Ureter (tissue), 1 donor: ENCODE measurements around the gene NEURL4. TPM values are rescaled to one million over a fixed set of nuclear protein-coding genes. Genes with fewer than 3 reads are reported as not detected.
A peak's percentile ranks its signal among the peaks of the same experiment; 100 is the strongest.
"Not testable (repeated sequence)": the region's sequence is repeated elsewhere in the genome, so short reads cannot be mapped to it uniquely, and the experiment has no call there.

ENCODE experiments used
- DNase-seq: peaks from one replicate; pipeline ENCODE4 v3.0.0-alpha.2; 2020; ENCODE audit warnings: low spot score
- total RNA-seq: library from RNA; stranded (reverse); gene quantifications from one replicate; pipeline ENCODE4 v1.2.4, GENCODE V29; 2023
- donor health status: DM: yes; HTN: yes; CAD: no.

Gene NEURL4
- total RNA-seq = 49.6 TPM

DNA sequence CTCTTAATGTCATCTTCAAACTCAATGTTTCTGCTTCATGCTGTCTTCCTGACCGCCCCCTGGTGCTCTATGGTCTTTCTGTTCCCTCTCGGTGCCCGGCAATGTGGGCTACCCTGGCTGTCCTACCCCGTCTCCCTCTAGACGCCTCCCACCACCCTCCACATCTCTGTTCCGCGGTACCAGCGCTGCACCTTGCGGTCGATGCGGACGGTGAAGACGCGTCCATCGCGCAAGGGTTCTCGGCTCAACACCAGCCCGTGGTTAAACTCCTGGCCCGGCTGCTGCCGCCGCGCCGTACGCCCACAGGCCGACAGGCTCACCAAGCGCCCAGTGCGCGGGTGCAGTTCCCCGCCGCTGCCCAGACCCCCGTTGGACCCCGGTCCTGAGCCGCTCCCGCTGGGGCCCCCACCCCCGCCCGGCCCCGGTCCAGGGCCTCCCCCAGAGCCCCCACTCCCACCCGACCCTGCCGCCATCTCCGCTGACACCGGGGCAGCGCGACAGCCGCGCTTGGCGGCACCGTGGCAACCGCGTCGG is at the start of gene NEURL4:
TSS of gene NEURL4 (minus strand) at position 496 of the 534 bp plus-strand sequence. CDS start at position 473, 23 bp downstream.
- no peak for DNase-seq

DNA sequence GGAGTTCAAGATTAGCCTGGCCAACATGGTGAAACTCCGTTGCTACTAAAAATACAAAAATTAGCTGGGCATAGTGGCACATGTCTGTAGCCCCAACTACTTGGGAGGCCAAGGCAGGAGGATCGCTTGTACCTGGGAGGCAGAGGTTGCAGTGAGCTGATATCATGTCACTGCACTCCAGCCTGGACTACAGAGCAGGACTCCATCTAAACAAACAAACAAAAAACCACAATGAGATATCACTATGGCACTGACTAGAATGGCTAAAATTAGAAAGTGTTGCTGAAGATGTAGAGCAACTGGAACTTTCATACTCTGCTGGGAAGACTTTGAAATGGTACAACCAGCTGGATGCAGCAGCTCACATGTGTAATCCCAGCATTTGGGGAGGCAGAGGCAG is 45.2 kb upstream of the NEURL4 start:
- no peak for DNase-seq

DNA sequence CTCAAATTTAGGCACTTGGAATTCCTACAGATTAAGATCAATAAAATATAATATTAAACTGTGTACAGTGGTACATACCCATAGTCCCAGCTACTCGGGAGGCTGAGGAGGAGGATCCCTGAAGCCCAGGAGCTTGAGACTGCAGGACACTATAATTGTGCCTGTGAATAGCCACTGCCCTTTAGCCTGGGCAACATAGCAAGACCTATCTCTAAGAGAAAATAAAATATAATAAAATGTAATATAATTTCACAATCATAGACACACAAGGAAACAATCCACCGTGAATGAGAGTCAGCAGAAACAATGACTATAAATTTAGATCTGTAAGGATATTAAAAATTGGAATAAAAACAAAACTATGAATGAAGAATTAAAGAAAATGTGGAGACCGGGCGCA is 41.7 kb upstream of the NEURL4 start:
- no peak for DNase-seq

DNA sequence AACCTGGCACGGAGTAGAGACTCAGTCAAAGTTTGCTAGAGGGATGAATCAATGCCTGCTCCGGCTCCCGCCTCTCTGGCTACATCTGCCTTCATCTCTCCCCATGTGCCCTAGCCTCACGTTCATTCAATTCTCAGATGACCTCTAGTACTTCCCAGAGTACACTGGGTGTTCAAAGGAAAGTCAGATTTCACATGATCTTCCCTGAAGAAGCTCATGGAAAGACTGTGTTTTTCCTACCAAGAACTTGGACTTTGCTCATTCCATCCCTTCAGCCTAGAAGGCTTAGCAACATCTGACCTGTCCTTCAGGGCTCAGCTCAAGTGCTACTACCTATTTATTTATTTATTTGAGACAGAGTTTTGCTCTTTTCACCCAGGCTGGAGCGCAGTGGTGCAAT is 40.7 kb upstream of the NEURL4 start:
- DNase-seq = no peak

DNA sequence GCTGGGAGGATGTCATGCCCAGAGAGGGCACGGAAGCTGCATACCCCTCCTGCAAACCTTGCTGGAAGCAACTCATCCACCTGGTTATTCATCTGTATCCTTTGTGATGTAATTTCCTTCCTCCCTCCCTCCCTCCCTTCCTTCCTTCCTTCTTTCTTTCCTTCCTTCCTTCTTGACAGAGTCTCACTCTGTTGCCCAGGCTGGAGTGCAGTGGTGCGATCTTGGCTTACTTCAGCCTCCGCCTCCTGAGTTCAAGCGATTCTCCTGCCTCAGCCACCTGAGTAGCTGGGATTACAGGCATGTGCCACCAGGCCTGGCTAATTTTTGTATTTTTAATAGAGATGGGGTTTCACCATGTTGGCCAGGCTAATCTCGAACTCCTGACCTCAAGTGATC is 39.5 kb upstream of the NEURL4 start:
- not testable (repeated sequence) for DNase-seq

DNA sequence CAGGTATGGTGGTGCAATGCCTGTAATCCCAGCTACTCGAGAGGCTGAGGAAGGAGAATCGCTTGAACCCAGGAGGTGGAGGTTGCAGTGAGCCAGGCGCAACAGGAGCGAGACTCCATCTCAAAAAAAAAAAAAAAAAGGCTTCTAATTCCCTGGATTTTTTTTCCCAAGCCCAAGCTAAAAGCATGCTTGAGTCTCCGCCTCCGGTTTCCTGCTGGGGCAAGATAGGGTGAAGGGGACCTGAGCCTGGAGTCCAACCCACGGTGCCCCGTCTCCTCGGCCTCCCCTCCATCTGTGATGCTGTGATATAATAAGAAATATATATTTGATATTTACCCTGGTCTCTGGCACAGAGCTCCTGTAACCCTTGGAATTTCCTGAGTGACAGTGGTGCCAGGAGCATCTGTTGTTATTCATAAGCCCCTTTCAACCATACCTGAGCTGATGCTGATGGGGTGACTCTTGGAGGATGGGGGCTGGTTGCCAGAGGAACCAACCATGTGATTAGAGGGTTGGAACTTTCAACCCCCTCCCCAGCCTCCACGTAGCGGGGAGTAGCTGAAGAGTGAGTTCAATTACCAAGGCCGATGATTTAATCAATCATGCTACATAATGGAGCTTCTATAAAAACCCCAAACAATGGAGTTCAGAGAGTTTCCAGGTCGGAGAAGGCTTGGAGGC is 38.9 kb upstream of the NEURL4 start:
- DNase-seq = no peak

DNA sequence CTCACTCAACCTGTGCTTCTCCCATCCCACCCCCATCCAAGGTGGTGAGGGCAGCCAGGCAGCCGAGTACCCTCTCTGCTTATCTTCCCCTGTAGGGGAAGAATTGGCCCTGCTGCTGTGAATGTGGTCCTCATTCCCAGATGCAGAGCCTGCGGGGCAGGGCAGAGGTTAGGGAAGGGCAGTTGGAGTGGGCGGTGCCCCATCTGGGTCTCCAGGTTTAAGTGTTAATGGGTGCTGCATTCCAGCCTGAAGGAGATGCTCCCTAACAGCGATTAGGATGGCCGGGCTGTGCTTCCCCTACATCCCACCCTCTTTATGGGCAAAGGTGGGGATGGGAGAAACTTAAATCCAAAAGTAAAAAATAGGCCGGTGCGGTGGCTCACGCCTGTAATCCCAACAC is 37.9 kb upstream of the NEURL4 start:
- DNase-seq = no peak

DNA sequence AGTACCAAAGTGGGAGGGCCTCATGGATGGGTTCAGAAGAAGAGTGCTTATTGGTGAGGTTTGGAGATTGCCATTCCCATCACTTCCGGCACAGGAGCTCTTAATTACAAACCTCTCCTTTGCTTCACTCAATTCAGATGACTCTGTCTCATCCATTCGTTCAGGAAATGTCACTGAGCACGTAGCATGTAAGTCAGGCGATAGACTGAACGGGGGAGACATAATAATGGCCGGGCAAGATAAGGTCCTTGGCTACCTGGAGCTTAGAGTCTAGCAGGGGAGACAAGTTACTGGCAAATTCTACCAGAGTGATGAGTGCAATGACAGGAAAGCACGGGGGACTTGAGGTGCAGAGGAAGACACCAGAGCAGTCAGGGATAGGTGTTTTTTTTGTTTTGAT is 36.8 kb upstream of the NEURL4 start:
- DNase-seq = not testable (repeated sequence)

DNA sequence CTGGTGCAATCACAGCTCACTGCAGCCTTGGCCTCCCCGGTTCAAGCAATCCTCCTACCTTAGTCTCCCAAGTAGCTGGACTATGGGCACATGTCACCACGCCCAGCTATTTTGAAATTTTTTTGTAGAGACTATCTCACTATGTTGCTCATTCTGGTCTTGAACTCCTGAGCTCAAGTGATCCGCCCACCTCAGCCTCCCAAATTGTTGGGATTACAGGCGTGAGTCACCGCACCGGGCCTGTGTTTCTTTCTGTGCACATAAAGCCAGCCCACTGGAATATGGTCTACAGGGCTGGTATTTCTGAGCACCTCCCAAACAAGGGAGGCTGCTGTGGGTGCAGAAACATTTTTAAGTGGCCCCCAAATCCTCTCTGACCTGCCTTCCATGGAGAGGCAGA is 34.2 kb upstream of the NEURL4 start:
- no peak for DNase-seq

DNA sequence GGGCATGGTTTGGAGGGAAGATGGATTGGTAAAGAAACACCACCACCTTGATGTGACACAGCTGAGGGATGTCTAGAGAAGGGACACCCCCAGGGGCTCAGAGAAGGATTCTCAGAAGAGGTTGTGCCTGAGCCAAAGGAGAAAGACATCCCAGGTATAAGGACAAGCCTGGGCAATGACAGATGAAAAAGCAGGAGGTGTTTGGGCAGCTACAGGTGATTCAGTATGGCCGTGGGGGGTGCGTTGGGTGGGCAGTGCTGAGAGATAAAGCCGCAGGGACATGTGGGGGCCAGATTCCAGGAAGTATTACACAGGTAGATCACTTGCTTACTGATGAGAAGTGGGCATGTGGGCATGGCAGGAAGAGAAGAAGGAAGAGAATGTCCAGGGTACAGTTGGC is 32.8 kb upstream of the NEURL4 start:
- DNase-seq = no peak

DNA sequence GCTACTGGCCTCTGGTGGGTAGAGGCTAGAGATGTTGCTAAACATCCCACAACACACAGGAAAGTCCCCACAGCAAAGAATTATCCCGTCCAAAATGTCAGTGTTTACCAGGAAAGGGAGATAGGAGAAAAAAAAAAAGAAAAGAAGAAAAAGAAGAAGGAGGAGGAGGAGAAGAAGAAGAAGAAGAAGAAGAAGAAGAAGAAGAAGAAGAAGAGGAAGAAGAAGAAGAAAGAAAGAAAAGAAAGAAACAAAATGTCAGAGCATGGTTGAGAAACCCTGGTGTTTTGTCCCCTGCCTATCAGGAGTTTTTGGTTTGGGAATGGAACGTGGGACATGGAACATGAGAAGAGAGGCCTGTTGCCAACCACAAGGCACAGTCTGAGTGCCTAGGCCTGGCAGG is 28.2 kb upstream of the NEURL4 start:
- no peak for DNase-seq

DNA sequence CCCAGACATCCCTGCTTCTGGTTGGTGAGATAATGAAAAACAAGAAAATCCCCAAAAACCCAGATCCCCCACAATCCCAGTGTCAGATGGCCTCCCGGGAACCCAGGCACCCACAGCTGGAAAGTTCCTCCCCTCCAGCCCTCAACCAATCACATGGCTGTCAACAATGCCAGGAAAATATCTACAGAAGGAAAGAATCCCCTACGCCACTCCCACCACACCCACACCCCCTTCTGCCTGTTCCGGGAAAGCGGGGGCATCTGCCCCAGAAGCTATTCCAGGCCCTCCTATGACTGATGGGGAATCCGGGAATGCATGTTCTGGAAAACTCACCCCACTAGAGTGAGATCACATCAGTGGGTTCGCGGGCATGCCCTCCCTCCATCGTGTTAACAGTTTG is 27.6 kb upstream of the NEURL4 start:
- DNase-seq = no peak

DNA sequence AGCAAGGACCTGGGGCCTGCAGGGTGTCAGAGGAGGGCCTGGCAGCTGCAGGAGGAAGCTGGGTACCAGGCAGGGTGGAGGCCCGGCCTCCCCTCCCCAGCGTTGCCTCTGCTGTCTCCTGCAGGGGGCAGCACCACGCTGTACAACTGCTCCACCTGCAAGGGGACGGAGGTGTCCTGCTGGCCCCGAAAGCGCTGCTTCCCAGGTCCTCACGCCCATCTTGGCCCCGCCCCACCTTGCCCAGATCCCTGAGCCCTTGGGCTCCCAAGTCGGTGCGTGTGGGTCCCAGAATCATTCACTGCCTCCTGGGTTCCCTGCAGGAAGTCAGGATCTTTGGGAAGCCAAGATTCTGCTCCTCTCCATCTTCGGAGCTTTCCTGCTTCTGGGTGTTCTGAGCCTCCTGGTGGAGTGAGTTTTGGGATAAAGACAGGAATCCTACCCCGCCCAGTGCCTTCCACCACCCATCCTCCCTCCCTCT is 27.0 kb upstream of the NEURL4 start:
- peak; percentile 77 for DNase-seq

DNA sequence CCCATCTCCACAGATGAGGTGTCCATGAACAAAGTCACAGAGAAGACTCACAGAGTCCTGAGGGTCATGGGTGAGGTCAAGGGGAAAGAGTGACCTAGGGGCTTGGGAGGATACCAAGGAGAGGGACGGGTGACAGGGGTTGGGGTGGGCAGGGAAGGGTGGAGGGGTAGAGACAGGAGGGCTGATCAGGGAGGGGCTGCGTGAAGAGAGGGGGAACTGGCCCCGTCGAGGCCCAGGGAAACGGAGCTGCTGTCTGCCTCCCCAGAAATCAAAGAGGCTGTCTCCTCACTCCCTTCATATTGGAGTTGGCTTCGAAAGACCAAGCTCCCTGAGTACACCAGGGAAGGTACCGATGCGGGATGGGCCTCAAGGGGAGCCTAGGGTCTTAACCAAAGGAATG is 26.4 kb upstream of the NEURL4 start:
- no peak for DNase-seq

DNA sequence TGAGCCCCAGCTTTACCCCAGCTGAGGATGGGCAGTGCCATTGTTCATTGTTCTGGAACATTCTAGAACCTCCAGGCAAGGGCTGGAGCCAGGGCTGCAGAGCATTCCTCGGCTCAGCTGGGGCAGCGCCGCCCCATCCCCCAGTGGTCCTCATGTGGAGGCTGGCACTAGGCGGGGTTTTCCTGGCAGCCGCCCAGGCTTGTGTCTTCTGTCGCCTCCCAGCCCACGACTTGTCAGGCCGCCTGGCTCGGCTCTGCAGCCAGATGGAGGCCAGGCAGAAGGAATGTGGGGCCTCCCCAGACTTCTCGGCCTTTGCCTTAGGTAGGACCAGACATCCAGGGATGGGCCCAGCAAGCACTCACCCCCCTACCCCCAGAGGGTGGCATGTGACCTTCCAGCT is 25.9 kb upstream of the NEURL4 start, which contains the start of gene TMEM95:
TSS of gene TMEM95 (plus strand) at position 104 of the 400 bp plus-strand sequence. CDS start at position 153, 49 bp downstream.
- no peak for DNase-seq

DNA sequence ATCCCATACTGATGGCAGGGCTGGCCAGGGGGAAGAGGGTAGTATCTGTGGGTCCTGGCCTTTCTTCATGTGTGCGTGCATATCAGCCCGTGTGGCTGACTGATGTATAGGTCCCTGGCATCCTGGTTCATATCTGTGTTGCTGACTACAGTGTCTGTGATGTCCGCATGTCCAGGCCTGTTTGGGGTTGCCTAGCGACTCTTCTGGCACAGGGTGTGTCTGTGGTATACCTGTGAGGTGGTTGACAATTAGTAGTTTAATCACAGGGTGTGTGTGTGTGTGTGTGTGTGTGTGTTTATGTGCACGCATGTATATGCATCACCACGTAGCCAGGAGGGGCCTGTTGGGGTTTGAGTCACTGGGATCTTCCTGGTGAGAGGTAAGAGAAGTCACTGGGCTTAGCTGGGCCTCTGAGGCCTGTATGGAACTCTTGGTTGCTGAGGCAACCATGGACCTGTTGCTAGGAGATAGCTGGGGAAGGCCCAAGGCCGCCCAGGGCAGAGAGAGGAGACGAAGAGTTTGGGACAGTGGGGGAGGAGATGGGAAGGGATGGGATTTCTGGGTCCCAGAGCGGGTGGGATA is 25.2 kb upstream of the NEURL4 start:
- peak; percentile 84 for DNase-seq

DNA sequence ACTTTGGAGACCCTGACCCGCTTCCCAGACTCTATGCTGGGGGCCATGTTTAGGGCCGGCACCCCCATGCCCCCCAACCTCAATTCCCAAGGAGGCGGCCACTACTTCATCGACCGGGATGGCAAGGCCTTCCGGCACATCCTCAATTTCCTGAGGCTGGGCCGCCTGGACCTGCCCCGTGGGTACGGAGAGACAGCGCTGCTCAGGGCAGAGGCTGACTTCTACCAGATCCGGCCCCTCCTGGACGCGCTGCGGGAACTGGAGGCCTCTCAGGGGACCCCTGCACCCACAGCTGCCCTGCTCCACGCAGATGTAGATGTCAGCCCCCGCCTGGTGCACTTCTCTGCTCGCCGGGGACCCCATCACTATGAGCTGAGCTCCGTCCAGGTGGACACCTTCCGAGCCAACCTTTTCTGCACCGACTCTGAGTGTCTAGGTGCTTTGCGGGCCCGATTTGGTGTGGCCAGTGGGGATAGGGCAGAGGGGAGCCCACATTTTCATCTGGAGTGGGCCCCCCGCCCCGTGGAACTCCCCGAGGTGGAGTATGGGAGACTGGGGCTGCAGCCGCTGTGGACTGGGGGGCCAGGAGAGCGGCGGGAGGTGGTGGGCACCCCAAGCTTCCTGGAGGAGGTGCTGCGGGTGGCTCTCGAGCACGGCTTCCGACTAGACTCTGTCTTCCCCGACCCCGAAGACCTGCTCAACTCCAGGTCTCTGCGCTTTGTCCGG is 23.9 kb upstream of the NEURL4 start:
- no peak for DNase-seq

DNA sequence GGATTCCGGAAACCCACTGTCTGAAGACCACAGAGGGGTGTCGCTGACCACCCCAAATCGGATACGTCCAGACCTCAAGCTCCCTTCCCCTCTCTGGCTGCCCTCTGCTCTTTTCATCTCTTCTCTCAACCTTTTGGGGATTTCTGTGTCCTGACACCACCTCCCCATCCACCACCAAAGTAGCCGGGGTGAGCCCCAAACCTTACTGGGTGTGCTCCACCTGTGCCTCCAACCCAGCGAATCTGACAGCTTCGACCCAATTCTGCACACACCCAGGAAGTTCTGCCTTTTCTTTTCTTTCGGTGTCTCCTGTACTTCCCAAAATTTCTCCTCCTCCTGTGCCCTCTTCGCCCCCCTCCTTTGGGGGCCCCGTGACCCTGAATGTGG is 23.4 kb upstream of the NEURL4 start:
- no peak for DNase-seq

DNA sequence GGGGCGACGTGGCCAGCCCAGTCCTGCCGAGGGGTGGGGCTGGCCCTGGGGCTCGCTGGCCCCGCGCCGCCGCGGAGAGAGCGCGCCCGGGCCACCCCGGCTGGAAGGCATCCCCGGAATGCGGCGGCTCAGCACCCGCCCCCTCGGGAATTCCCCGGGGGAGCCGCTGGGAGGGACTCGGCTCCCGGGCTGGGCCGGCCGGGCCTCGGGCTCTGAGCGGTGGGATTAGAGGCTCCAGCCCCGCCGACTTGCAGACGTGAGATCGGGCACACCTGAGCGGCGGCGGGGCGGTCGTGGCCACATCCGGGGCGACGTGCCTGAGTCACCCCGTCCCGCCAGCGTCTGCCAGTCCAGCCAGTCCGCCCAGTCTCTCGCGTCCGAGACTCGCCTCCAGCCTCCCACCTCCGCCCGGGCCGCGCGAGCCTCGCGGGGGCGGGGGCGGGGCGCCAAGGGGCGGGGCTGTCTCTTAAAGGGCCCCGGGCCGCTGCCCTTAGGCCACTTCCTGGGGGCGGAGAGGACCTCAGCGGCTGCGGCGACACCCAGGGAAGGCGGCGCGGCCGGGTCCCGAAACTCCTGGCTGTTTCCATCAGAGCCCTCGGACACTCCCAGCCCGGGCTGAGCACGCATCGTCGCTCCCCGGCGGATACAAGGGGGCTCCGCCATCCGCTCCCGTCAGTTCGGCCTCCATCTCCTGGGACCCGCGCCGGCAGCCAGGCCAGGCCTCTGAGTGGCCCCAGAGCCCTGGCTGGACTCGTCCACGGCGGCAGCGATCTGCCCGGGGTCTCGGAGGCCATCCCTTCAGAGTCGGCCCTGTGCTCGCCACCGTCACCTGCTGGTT is 22.7 kb upstream of the NEURL4 start, which contains the start of gene KCTD11:
TSS of gene KCTD11 (plus strand) at position 498 of the 838 bp plus-strand sequence.
- DNase-seq = peak; percentile 95

DNA sequence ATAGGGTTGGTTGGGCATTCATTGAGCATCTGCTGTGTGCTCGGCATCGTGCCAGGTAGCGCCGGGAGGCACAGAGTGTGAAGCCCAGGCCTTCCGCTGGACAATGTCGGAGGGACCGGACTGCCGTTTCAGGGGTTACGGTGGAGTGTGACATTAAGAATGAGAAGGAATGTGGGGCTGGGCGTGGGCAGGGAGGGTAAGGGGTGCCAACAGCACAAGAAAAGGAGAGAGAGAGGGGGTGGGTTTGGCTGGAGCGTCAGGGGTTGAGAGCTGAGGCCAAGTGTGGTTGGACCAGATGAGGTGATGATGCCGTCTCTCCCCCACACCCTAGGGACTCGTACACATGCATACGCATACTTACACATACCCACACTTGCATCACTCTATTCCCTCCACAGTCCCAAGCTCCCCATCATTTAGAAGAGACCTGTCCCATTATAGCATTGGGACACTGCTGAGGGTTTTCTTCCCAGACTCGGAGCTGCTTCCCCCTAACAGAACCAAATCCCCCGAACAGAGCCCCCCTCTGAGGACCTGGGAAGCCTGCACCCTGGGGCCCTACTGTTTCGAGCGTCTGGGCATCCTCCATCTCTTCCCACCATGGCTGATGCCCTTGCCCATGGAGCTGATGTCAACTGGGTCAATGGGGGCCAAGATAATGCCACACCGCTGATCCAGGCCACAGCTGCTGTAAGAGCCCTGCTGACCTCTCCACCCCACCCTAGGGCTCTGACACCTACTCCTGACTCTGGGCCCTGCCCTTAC is 19.5 kb upstream of the NEURL4 start:
- DNase-seq = no peak
